HUES6 (cell line): Measurements from ENCODE around the gene GNAQ.

Experiments
- H3K27ac ChIP-seq: 2 replicates; pipeline ENCODE4 v1.7.0; 2013; ENCODE audit warnings: low read depth, mild to moderate bottlenecking, low read length, inconsistent platforms
- H3K27me3 ChIP-seq: 2 replicates; pipeline ENCODE4 v1.6.1; 2013; ENCODE audit warnings: low read length; ENCODE audit not compliant: control insufficient read depth, insufficient read depth
- H3K36me3 ChIP-seq: 2 replicates; pipeline ENCODE4 v1.6.1; 2013; ENCODE audit warnings: low read length; ENCODE audit not compliant: control insufficient read depth, insufficient read depth
- H3K4me1 ChIP-seq: 2 replicates; pipeline ENCODE4 v1.6.1; 2013; ENCODE audit warnings: low read length; ENCODE audit not compliant: control insufficient read depth, insufficient read depth
- H3K4me3 ChIP-seq: 2 replicates; pipeline ENCODE4 v1.5.1; 2013; ENCODE audit warnings: low read depth, low read length
- H3K9ac ChIP-seq: one replicate; pipeline ENCODE4 v1.6.1; 2013; ENCODE audit warnings: mild to moderate bottlenecking, low read length
- H3K9me3 ChIP-seq: 2 replicates; pipeline ENCODE4 v1.6.1; 2013; ENCODE audit warnings: low read depth, low read length; ENCODE audit not compliant: control insufficient read depth, insufficient read depth

The GNAQ gene

DNA sequence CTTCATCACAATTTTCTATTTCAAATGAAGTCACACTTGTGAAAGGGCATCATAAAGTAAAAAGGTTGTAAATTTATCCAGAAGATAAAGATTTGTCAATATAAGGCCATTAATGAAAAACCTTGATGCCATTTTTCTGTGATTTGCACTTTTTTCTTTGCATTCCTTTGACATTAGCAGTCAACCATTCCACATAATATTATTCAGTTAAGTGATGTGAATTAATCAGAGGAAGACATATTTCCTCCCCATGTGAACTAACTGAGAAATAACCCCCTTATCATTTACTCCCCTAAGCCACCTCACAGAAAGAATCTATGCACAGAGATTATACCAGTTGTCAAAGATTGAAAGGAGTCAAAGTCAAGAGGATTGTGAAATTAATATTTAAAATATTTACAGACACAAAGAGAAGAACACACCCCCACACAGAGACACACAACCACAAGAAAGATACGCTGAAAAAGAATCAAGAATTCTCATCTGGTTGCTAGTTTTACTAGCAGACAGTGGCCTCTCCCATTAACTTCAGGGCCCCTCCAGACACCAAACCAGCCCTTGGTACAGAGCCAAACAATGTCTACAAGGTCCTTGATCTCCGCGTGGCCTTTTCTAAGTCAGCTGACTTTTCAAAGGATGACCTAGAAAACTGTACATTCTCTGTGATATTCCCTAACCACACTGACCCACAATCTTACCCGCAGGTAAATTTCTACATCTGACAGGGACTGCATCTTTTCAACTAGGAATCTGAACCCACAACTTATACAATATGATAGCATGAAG lies 29.5 kb downstream of the GNAQ start:
- H3K36me3 ChIP-seq = no peaks in the 10 kb centered on the region
- no peaks in the 10 kb centered on the region for H3K9me3 ChIP-seq
- no peak overlapping the region for H3K27ac ChIP-seq
- H3K27me3 ChIP-seq = no peaks in the 10 kb centered on the region
- H3K4me3 ChIP-seq = no peak overlapping the region
- no peaks in the 10 kb centered on the region for H3K4me1 ChIP-seq
- no peak overlapping the region for H3K9ac ChIP-seq

DNA sequence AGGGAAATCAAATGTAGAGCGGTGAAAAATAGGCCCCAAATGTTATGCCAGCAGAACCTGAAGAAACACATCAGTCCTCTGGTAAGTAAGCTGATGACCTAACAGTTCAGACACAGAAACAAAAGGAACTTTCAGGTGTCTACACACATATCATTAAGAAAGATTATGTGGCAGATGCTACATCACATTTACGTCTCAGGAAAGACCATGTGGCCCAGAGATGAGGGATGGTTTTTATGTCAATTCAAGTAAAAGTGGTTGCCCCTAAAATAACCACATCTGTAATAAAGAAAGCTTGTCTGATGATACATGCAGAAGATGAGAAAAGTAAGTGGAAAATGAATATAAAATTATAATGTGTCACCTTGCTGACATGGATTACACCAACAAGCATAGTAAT lies 31.4 kb downstream of the GNAQ start:
- Histone ChIP-seq H3K27ac (no peak overlapping the region), H3K9ac (no peak overlapping the region), H3K27me3 (no peaks in the 10 kb centered on the region), H3K36me3 (no peaks in the 10 kb centered on the region), H3K9me3 (no peaks in the 10 kb centered on the region), H3K4me3 (no peak overlapping the region), H3K4me1 (no peaks in the 10 kb centered on the region)

DNA sequence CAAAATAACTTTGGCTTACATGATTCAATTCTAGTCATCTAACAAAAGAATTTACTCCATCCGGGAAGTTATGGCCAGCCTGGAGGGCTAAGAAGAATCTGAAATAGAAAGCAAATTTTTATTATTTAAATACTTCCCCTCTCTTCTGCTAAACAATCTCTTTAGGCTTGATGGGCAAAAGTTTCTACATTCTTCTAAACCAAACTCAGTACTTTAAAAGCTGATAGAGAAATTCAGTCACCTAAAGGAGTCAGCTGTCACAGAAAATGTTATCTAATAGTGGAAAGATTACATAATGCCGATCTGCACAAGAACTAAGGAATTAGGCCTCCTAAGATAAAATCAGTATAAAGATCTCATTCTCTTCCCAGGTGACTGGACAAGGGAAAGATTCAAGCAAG lies 32.4 kb downstream of the GNAQ start:
- no peaks in the 10 kb centered on the region for H3K27me3 ChIP-seq
- no peaks in the 10 kb centered on the region for H3K9me3 ChIP-seq
- no peak overlapping the region for H3K27ac ChIP-seq
- no peaks in the 10 kb centered on the region for H3K4me1 ChIP-seq
- no peak overlapping the region for H3K9ac ChIP-seq
- no peak overlapping the region for H3K4me3 ChIP-seq
- H3K36me3 ChIP-seq = no peaks in the 10 kb centered on the region

DNA sequence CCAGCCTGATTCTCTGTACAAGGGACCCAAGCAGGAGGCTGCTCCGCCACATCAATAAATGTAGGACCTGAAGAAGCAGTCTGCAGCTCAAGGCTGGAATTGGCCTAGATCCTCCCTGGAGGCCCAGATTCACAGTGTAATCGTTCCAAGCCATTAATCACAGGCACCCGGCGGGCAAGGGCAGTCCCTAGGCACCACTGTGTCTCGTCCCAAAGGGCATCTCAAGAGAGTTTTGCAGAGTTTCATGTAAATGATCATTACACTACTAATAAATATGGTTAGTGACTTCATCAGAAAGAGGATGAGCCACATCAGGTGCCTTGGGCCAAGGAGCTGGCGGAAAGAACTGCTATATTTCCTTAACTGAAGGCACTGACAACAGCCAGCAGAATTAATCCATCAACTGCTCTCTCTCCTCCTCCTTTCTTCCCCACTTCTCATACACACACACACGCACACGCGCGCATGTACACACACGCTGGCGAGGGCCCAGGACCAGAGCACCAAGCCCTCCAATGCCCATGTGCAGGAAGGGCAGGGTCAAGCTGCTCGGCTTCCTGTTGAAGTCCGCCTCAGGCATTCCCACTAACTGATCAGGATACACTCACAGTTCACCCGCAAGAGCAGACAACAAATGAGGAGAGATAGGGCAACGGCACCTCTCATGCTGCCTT lies 33.9 kb downstream of the GNAQ start:
- Histone ChIP-seq H3K27ac (no peak overlapping the region), H3K4me3 (no peak overlapping the region), H3K9ac (no peak overlapping the region), H3K9me3 (no peaks in the 10 kb centered on the region; the same call in 1 of the 2 replicates), H3K36me3 (no peaks in the 10 kb centered on the region), H3K4me1 (no peaks in the 10 kb centered on the region), H3K27me3 (no peaks in the 10 kb centered on the region)

GRCh38 chr9:77996696-77997095 lies 34.9 kb downstream of the GNAQ start:
- Histone ChIP-seq H3K27ac (no peak overlapping the region), H3K27me3 (no peaks in the 10 kb centered on the region), H3K36me3 (peaks cover 5% of the 10 kb centered on the region), H3K9me3 (no peaks in the 10 kb centered on the region; the same call in 1 of the 2 replicates), H3K9ac (no peak overlapping the region), H3K4me3 (no peak overlapping the region), H3K4me1 (no peaks in the 10 kb centered on the region)

GRCh38 chr9:77991191-77991590 lies 40.4 kb downstream of the GNAQ start:
- Histone ChIP-seq H3K9ac (no peak overlapping the region), H3K27me3 (no peaks in the 10 kb centered on the region), H3K9me3 (no peaks in the 10 kb centered on the region; the same call in 1 of the 2 replicates), H3K27ac (no peak overlapping the region), H3K36me3 (peaks cover 5% of the 10 kb centered on the region), H3K4me3 (no peak overlapping the region), H3K4me1 (no peaks in the 10 kb centered on the region)

- Histone ChIP-seq H3K9me3 (no peaks in the 10 kb centered on the region; the same call in 1 of the 2 replicates), H3K9ac (no peak overlapping the region), H3K27me3 (no peaks in the 10 kb centered on the region), H3K4me3 (no peak overlapping the region), H3K4me1 (no peaks in the 10 kb centered on the region), H3K36me3 (peaks cover 5% of the 10 kb centered on the region), H3K27ac (no peak overlapping the region)
These were observed 41.7 kb downstream of the GNAQ start for GRCh38 chr9:77989909-77990308.

DNA sequence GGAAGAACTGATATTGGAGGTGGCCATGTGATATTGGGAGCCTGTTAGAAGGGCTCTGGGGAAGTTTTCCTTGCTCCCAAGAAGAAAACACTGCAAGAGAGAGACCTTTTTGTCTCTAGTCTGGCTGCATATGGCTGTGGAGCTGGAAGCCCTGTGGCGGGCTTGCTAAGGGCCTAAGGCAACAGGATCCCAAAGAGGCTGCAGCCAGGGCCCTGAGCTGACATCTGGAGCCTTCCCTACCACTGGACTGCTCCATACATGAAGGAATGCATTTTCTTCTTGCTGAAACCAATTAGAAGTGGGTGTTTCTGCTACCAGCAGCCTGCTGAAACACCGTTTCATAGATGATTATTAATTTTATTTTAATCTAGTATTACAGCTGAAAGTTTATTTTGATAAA lies 42.2 kb downstream of the GNAQ start:
- H3K9ac ChIP-seq = no peak overlapping the region
- peaks cover 5% of the 10 kb centered on the region for H3K36me3 ChIP-seq
- no peak overlapping the region for H3K4me3 ChIP-seq
- H3K4me1 ChIP-seq = no peaks in the 10 kb centered on the region
- H3K9me3 ChIP-seq = no peaks in the 10 kb centered on the region; the same call in 1 of the 2 replicates
- H3K27me3 ChIP-seq = no peaks in the 10 kb centered on the region
- H3K27ac ChIP-seq = no peak overlapping the region

- Histone ChIP-seq H3K4me3 (no peak overlapping the region), H3K9ac (no peak overlapping the region), H3K9me3 (no peaks in the 10 kb centered on the region; the same call in 1 of the 2 replicates), H3K4me1 (no peaks in the 10 kb centered on the region), H3K36me3 (peaks cover 5% of the 10 kb centered on the region), H3K27ac (no peak overlapping the region), H3K27me3 (no peaks in the 10 kb centered on the region)
These were observed 43.0 kb downstream of the GNAQ start for GRCh38 chr9:77988630-77989029.

DNA sequence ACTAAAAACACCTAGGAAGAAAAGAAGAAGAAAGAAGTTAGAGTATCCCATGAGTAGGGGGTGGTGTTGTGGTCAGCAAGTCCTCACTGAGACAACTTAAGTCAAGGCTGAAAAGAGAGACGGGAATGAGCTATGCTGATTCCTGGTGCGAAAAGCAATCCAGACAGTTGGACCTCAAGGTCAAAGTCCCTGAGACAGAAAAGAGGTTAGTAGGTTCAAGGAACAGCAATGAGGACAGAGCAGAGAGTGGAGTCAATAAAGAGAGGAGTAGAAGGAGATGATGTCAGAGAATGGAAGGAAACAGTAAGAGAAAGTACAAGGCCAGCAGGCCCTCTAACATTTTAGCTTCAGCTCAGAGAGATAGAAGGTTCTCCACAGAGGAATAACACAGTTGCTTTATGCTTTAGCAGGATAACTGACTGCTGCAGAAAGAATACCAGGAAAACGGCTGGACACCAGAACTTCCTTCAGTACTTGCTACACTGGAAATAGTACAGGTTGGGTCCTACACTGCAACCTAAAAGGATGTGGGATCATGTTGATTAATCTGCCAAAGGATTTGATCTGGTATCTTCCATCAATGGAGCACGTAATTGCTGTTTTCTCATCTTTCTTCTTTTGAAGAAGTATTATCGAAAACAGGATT lies 43.6 kb downstream of the GNAQ start:
- Histone ChIP-seq H3K36me3 (peaks cover 5% of the 10 kb centered on the region), H3K4me3 (no peak overlapping the region), H3K9ac (no peak overlapping the region), H3K4me1 (peaks cover 5% of the 10 kb centered on the region; the same call in 1 of the 2 replicates), H3K27ac (no peak overlapping the region), H3K27me3 (no peaks in the 10 kb centered on the region), H3K9me3 (no peaks in the 10 kb centered on the region; the same call in 1 of the 2 replicates)
